ENCODE measurements around the gene FBXO10. TPM values are rescaled to one million over a fixed set of nuclear protein-coding genes. Genes with fewer than 3 reads are reported as not detected.

FBXO10 gene
- total RNA-seq, 1 experiment from 2014 or later = 5.3 TPM

DNA sequence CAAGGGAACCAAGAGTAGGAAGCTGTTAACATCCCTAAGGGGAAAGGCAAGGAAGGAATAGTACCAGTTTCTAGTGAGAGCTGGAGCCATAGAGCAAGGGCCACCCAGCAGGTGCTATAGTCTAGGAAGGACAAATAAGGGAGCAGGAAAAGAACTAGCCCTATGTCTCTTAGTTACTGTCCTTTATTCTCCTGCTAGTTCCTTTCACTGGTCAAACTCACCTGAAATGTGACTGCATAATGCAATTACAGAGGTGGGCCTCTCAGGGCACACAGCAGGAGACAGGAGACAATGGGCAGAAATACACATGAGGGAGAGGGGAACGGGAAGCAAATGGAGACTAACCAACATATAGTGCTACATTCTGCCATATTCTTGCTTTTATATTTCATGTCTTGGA, 47.9 kb upstream of the FBXO10 start:
- no peak overlapping the region for H3K27ac ChIP-seq (ENCODE audit: low read depth, low read length)
- RAD21 ChIA-PET (ENCODE audit: low non-redundant PET in 1 of 2, low total read pairs in 2 of 2, uncharacterized antibody in 2 of 2, unreplicated experiment in 2 of 2) = no interaction called here
- CTCF ChIA-PET = no interaction called here
- POLR2A ChIA-PET = no interaction called here
- no peaks in the 10 kb centered on the region for H4K20me1 ChIP-seq (ENCODE audit: insufficient read depth)
- H3K9me2 ChIP-seq (ENCODE audit: insufficient read depth) = no peaks in the 10 kb centered on the region
- H2AFZ ChIP-seq (ENCODE audit: low read depth, low read length, poor library complexity, severe bottlenecking) = no peak overlapping the region
- TF ChIP-seq ELF1 (IDR thresholded peaks at IDR 0.05; ENCODE audit: borderline replicate concordance, low read depth) (no peak), SRF (IDR thresholded peaks at IDR 0.05; ENCODE audit: low read depth) (no peak), EZH2phosphoT487 (IDR thresholded peaks at IDR 0.05; ENCODE audit: borderline replicate concordance) (no peak)
- DNase-seq (ENCODE audit: low read depth, low spot score) = no peak
- H3K4me2 ChIP-seq (ENCODE audit: low read length) = no peak overlapping the region
- H3K9me3 ChIP-seq (ENCODE audit: control insufficient read depth in 1 of 2, insufficient read depth in 1 of 2, low read depth in 1 of 2, low read length in 2 of 2) = no peaks in the 10 kb centered on the region
- BruUV-seq (replicated peaks) = no TSS peak
- H3K4me3 ChIP-seq (replicated peaks in 1 of 2; ENCODE audit: low read depth in 1 of 2, low read length in 2 of 2) = no peak overlapping the region
- H3K9ac ChIP-seq (ENCODE audit: low read length) = no peak overlapping the region
- no peak for ATAC-seq
- no peaks in the 10 kb centered on the region for H3K4me1 ChIP-seq (ENCODE audit: control insufficient read depth in 1 of 2, insufficient read depth in 2 of 2, low read length in 2 of 2)
- H3K79me2 ChIP-seq (ENCODE audit: insufficient read depth, low read length) = no peaks in the 10 kb centered on the region
- no peaks in the 10 kb centered on the region for H3K36me3 ChIP-seq (ENCODE audit: control insufficient read depth in 1 of 2, insufficient read depth in 2 of 2, low read length in 2 of 2)
- intact Hi-C loops (cut with micrococcal nuclease) = no loop called here
- no peaks in the 10 kb centered on the region for H3K27me3 ChIP-seq (ENCODE audit: insufficient read depth, low read length)

DNA sequence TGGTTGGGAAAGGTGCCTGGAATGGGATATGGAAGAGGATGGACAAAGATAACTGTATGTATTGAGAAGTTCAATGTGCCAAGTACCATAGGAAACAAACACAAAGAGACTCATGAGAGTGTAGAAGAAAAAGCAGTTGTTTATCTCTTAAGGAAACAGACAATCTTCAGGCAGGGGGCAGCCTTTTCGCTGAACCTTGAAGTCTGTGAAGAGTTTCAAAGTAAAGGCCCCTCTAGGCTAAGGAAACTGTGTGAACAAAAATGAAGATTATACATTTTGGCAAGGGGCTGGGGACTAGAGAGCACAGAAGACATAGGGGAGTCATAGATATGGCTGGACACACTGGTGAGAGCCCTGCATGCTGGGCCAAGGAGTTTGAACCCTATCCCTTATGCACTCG, 47.1 kb upstream of the FBXO10 start:
- DNase-seq (ENCODE audit: low read depth, low spot score) (no peak), ATAC-seq (no peak)
- RAD21 ChIA-PET (ENCODE audit: low non-redundant PET in 1 of 2, low total read pairs in 2 of 2, uncharacterized antibody in 2 of 2, unreplicated experiment in 2 of 2) = no interaction called here
- no peaks in the 10 kb centered on the region for H4K20me1 ChIP-seq (ENCODE audit: insufficient read depth)
- H3K4me2 ChIP-seq (ENCODE audit: low read length) = no peak overlapping the region
- CTCF ChIA-PET = no interaction called here
- no peaks in the 10 kb centered on the region for H3K4me1 ChIP-seq (ENCODE audit: control insufficient read depth in 1 of 2, insufficient read depth in 2 of 2, low read length in 2 of 2)
- no TSS peak for BruUV-seq (replicated peaks)
- intact Hi-C loops (cut with micrococcal nuclease) = no loop called here
- H3K4me3 ChIP-seq (replicated peaks in 1 of 2; ENCODE audit: low read depth in 1 of 2, low read length in 2 of 2) = no peak overlapping the region
- H3K9me3 ChIP-seq (ENCODE audit: control insufficient read depth in 1 of 2, insufficient read depth in 1 of 2, low read depth in 1 of 2, low read length in 2 of 2) = no peaks in the 10 kb centered on the region
- no peaks in the 10 kb centered on the region for H3K36me3 ChIP-seq (ENCODE audit: control insufficient read depth in 1 of 2, insufficient read depth in 2 of 2, low read length in 2 of 2)
- H2AFZ ChIP-seq (ENCODE audit: low read depth, low read length, poor library complexity, severe bottlenecking) = no peak overlapping the region
- TF ChIP-seq SIN3A (IDR thresholded peaks at IDR 0.05; ENCODE audit: low read depth) (no peak), SP1 (IDR thresholded peaks at IDR 0.05; ENCODE audit: low read depth) (no peak), EGR1 (IDR thresholded peaks at IDR 0.05; ENCODE audit: low read depth) (no peak), FOSL1 (IDR thresholded peaks at IDR 0.05; ENCODE audit: low read depth) (no peak), JUND (IDR thresholded peaks at IDR 0.05) (no peak), TCF7L2 (IDR thresholded peaks at IDR 0.05; ENCODE audit: borderline replicate concordance, extremely low read depth, insufficient read depth, insufficient read length) (no peak), POLR2AphosphoS5 (IDR thresholded peaks at IDR 0.05; ENCODE audit: low read depth, low read length) (no peak), CEBPB (IDR thresholded peaks at IDR 0.05; ENCODE audit: low read depth) (no peak), SRF (IDR thresholded peaks at IDR 0.05; ENCODE audit: low read depth) (no peak), ZFX (IDR thresholded peaks at IDR 0.05) (no peak), CBX3 (IDR thresholded peaks at IDR 0.05; ENCODE audit: low read depth) (no peak), POLR2A (IDR thresholded peaks at IDR 0.05; ENCODE audit: borderline replicate concordance, extremely low read depth, insufficient read depth, insufficient read length) (no peak)
- H3K9me2 ChIP-seq (ENCODE audit: insufficient read depth) = no peaks in the 10 kb centered on the region
- H3K79me2 ChIP-seq (ENCODE audit: insufficient read depth, low read length) = no peaks in the 10 kb centered on the region
- no peaks in the 10 kb centered on the region for H3K27me3 ChIP-seq (ENCODE audit: insufficient read depth, low read length)
- H3K27ac ChIP-seq (ENCODE audit: low read depth, low read length) = no peak overlapping the region
- POLR2A ChIA-PET = no interaction called here
- no peak overlapping the region for H3K9ac ChIP-seq (ENCODE audit: low read length)
